ENCODE data around the gene SGCD.

SGCD gene

DNA sequence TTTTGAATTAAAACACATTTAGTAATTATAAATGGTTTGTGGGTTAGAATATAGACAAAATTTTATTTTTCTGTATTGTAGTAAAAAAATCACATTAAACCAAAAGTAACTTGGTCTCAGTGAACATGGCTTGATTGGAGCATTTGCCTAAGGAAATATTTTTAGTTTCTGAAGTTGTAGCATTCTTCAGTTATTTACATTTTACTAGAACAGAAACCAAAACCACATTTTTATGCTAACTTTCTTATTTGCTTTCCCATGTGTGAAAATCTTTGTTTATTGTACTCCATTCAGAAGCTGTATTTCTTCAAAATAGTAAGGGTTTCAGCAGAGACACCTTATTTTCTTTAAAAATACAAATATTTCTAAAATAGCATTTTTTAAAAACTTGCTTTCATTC is 129.9 kb downstream of the SGCD start:
- no peak for DNase-seq (ENCODE audit: low read depth in 2 of 2)
- no peak overlapping the region for H3K4me3 ChIP-seq (replicated peaks in 1 of 2; ENCODE audit: low read depth in 2 of 2, low read length in 2 of 2)
- TF ChIP-seq, protein P1, sequence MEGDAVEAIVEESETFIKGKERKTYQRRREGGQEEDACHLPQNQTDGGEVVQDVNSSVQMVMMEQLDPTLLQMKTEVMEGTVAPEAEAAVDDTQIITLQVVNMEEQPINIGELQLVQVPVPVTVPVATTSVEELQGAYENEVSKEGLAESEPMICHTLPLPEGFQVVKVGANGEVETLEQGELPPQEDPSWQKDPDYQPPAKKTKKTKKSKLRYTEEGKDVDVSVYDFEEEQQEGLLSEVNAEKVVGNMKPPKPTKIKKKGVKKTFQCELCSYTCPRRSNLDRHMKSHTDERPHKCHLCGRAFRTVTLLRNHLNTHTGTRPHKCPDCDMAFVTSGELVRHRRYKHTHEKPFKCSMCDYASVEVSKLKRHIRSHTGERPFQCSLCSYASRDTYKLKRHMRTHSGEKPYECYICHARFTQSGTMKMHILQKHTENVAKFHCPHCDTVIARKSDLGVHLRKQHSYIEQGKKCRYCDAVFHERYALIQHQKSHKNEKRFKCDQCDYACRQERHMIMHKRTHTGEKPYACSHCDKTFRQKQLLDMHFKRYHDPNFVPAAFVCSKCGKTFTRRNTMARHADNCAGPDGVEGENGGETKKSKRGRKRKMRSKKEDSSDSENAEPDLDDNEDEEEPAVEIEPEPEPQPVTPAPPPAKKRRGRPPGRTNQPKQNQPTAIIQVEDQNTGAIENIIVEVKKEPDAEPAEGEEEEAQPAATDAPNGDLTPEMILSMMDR (IDR thresholded peaks at IDR 0.05; ENCODE audit: low read depth, low read length) = no peak

- no peak overlapping the region for H3K4me3 ChIP-seq (replicated peaks in 1 of 2; ENCODE audit: low read depth in 2 of 2, low read length in 2 of 2)
- no peak for DNase-seq (ENCODE audit: low read depth in 2 of 2)
- TF ChIP-seq, protein P1 (IDR thresholded peaks at IDR 0.05; ENCODE audit: low read depth, low read length) = no peak
These were observed 132.9 kb downstream of the SGCD start for GRCh38 chr5:156459812-156460385.

- no peak for DNase-seq (ENCODE audit: low read depth in 2 of 2)
- H3K4me3 ChIP-seq (replicated peaks in 1 of 2; ENCODE audit: low read depth in 2 of 2, low read length in 2 of 2) = no peak overlapping the region
- TF ChIP-seq, protein P1 (IDR thresholded peaks at IDR 0.05; ENCODE audit: low read depth, low read length) = no peak
These were observed 133.5 kb downstream of the SGCD start for GRCh38 chr5:156460471-156460870.

DNA sequence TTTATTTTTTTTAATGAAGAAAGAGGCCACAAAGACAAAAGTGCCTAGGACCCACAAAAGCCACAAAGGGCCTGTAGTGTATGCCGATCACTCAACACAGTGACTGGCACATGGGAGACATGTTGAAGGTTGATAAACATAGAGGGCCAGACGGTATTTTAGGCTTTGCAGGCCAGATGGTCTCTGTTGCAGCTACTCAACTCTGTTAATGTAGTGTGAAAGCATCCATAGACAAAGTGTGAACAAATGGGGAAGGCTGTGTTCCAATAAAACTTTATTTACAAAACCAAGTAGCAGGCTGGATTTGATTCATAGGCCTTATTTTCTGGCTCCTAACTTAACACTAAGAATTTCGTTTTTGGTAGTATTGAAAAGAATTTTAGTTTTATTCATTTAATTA is 139.9 kb downstream of the SGCD start:
- TF ChIP-seq, protein P1 (IDR thresholded peaks at IDR 0.05; ENCODE audit: low read depth, low read length) = no peak
- H3K4me3 ChIP-seq (replicated peaks in 1 of 2; ENCODE audit: low read depth in 2 of 2, low read length in 2 of 2) = no peak overlapping the region
- no peak for DNase-seq (ENCODE audit: low read depth in 2 of 2)

- TF ChIP-seq, protein P1 (IDR thresholded peaks at IDR 0.05; ENCODE audit: low read depth, low read length) = no peak
- H3K4me3 ChIP-seq (replicated peaks in 1 of 2; ENCODE audit: low read depth in 2 of 2, low read length in 2 of 2) = no peak overlapping the region
- no peak for DNase-seq (ENCODE audit: low read depth in 2 of 2)
These were observed 142.7 kb downstream of the SGCD start for GRCh38 chr5:156469636-156470035.

GRCh38 chr5:156471893-156472292 is 144.9 kb downstream of the SGCD start:
- TF ChIP-seq, protein P1 (IDR thresholded peaks at IDR 0.05; ENCODE audit: low read depth, low read length) = no peak
- no peak overlapping the region for H3K4me3 ChIP-seq (replicated peaks in 1 of 2; ENCODE audit: low read depth in 2 of 2, low read length in 2 of 2)
- DNase-seq (ENCODE audit: low read depth in 2 of 2) = no peak

Data from cardiac fibroblast (primary cell).